Activated CD4-positive, alpha-beta T cell treated with anti-CD3 and anti-CD28 coated beads, Interleukin-2, Interleukin-6, amounts not matched to agents 100 ng/mL and 50 ng/mL, durations not matched to agents 16 hours and 8 hours (primary cell): ENCODE results near the gene GOPC.
"Not testable (repeated sequence)": the region's sequence is repeated elsewhere in the genome, so short reads cannot be mapped to it uniquely, and the experiment has no call there.

Source experiments
- DNase-seq: peaks from one replicate; pipeline ENCODE4 v3.0.0-alpha.2; 2020

GOPC gene

GRCh38 chr6:117602151-117602898 lies at the start of gene GOPC:
TSS of gene GOPC (minus strand) at chr6:117602511. CDS start at chr6:117602288, 223 bp downstream.
- DNase-seq, result peak; percentile 97

GRCh38 chr6:117651984-117652383 lies 49.7 kb upstream of the GOPC start:
- not testable (repeated sequence) for DNase-seq

GRCh38 chr6:117642976-117643375 lies 40.7 kb upstream of the GOPC start:
- no peak for DNase-seq

- DNase-seq, result no peak
Observed at GRCh38 chr6:117637770-117638169, 35.5 kb upstream of the GOPC start.

- DNase-seq, result no peak
Observed at GRCh38 chr6:117629119-117629660, 26.9 kb upstream of the GOPC start.

GRCh38 chr6:117627533-117627932 lies 25.2 kb upstream of the GOPC start:
- DNase-seq, result no peak

- no peak for DNase-seq
Observed at GRCh38 chr6:117624869-117625481, 22.7 kb upstream of the GOPC start.

- no peak for DNase-seq
Observed at GRCh38 chr6:117619178-117619577, 16.9 kb upstream of the GOPC start.

- DNase-seq, result no peak
Observed at GRCh38 chr6:117617210-117618035, 15.1 kb upstream of the GOPC start.

- no peak for DNase-seq
Observed at GRCh38 chr6:117616391-117617209, 14.3 kb upstream of the GOPC start.

- no peak for DNase-seq
Observed at GRCh38 chr6:117615750-117616390, 13.6 kb upstream of the GOPC start.

- DNase-seq, result no peak
Observed at GRCh38 chr6:117613920-117614560, 11.7 kb upstream of the GOPC start.

GRCh38 chr6:117607511-117607910 lies 5.2 kb upstream of the GOPC start:
- DNase-seq, result no peak

- DNase-seq, result peak; percentile 68
Observed at GRCh38 chr6:117605169-117605826, 3.0 kb upstream of the GOPC start.

GRCh38 chr6:117603821-117604220 lies 1.5 kb upstream of the GOPC start:
- DNase-seq, result no peak

- no peak for DNase-seq
Observed at GRCh38 chr6:117602899-117603588, 733 bp upstream of the GOPC start.

GRCh38 chr6:117601811-117602150 lies 530 bp downstream of the GOPC start:
- no peak for DNase-seq

GRCh38 chr6:117600008-117600743 lies 2.1 kb downstream of the GOPC start:
- DNase-seq, result peak; percentile 29

GRCh38 chr6:117597755-117598154 lies 4.6 kb downstream of the GOPC start:
- no peak for DNase-seq
